Endothelial cell of umbilical vein (primary cell): Measurements from ENCODE around the gene EPB41L4B. TPM values are rescaled to one million over a fixed set of nuclear protein-coding genes. Genes with fewer than 3 reads are reported as not detected.

Experiments
- BruUV-seq: library from RNA; stranded (reverse); fragments of 400-500 nt; replicated peaks from 2 replicates; lab custom pipeline; 2021; lab: Mats Ljungman, UMichigan
- CTCF ChIA-PET: fragments of 300-600, 350-600 bp; sonication (Branson Sonifier 250); formaldehyde crosslinking; loops from one replicate; lab custom pipeline; 2021; ENCODE audit warnings: antibody characterized with exemption, inconsistent platforms; lab: Charles Lee
- POLR2A ChIA-PET: fragments of 300-600, 350-600 bp; sonication (Branson Sonifier 250); formaldehyde crosslinking; loops from one replicate; lab custom pipeline; 2021; ENCODE audit warnings: antibody characterized with exemption, inconsistent platforms; lab: Charles Lee
- DNase-seq: peaks from one replicate; pipeline ENCODE4 v3.0.0-alpha.2; 2011; ENCODE audit warnings: low read depth, low spot score
- FAIRE-seq: peaks from 2 replicates; lab custom pipeline; 2011; peaks lifted over from hg19 to GRCh38; lab: Jason Lieb, UNC
- H2AFZ ChIP-seq: 2 replicates; pipeline ENCODE4 v1.6.0; 2012; ENCODE audit warnings: low read depth, low read length, control low read depth, inconsistent platforms
- H3K27ac ChIP-seq: 2 replicates; pipeline ENCODE4 v1.5.1; 2011; ENCODE audit warnings: low read depth, mild to moderate bottlenecking, control low read depth, low read length, moderate library complexity; ENCODE audit not compliant: insufficient read depth
- H3K27me3 ChIP-seq, 2 experiments: 2 replicates each; pipeline versions ENCODE4 v1.6.0 to v1.6.1; 2011; ENCODE audit warnings: low read length in 2 of 2, mixed read lengths in 1 of 2; ENCODE audit not compliant: control insufficient read depth in 2 of 2, insufficient read depth in 2 of 2
- H3K36me3 ChIP-seq, 2 experiments: 2 replicates in 1 of 2; 3 replicates in 1 of 2; pipeline ENCODE4 v1.5.1; 2011; ENCODE audit warnings: low read length in 2 of 2, mild to moderate bottlenecking in 1 of 2, moderate library complexity in 1 of 2; ENCODE audit not compliant: control insufficient read depth in 2 of 2, insufficient read depth in 2 of 2; ENCODE audit errors: extremely low read depth in 1 of 2
- H3K4me1 ChIP-seq: 3 replicates; pipeline ENCODE4 v1.5.1; 2011; ENCODE audit warnings: mild to moderate bottlenecking, low read length; ENCODE audit not compliant: control insufficient read depth, insufficient read depth; ENCODE audit errors: extremely low read depth
- H3K4me2 ChIP-seq: 2 replicates; pipeline ENCODE4 v1.6.1; 2011; ENCODE audit warnings: low read length, control low read depth, mixed read lengths; ENCODE audit not compliant: insufficient read depth
- H3K4me3 ChIP-seq, 3 experiments: fragments of 200-600 bp in 1 of 3; sonication (generic), shearing (Covaris generic) in 1 of 3; replicated peaks in 1 of 3; 2 replicates each; pipeline ENCODE4 v1.5.1; 2011 to 2016; ENCODE audit warnings: control low read depth in 3 of 3, low read length in 3 of 3, mild to moderate bottlenecking in 2 of 3, inconsistent platforms in 1 of 3, low read depth in 1 of 3, moderate library complexity in 1 of 3; ENCODE audit not compliant: insufficient read depth in 1 of 3
- H3K79me2 ChIP-seq: 2 replicates; pipeline ENCODE4 v1.6.0; 2012; ENCODE audit warnings: low read length, inconsistent platforms; ENCODE audit not compliant: control insufficient read depth, insufficient read depth
- H3K9ac ChIP-seq: replicated peaks from 2 replicates; pipeline ENCODE3; 2011; ENCODE audit warnings: low read length, control low read depth; ENCODE audit not compliant: insufficient read depth; ENCODE audit errors: extremely low read depth
- H3K9me1 ChIP-seq: replicated peaks from 3 replicates; pipeline ENCODE4 v1.6.0; 2011; ENCODE audit warnings: mild to moderate bottlenecking, low read length; ENCODE audit not compliant: control insufficient read depth, insufficient read depth; ENCODE audit errors: extremely low read depth
- H3K9me3 ChIP-seq: replicated peaks from 2 replicates; pipeline ENCODE4 v1.5.1; 2012; ENCODE audit warnings: low read length, inconsistent platforms; ENCODE audit not compliant: control insufficient read depth, insufficient read depth
- H4K20me1 ChIP-seq: replicated peaks from 2 replicates; pipeline ENCODE3; 2011; ENCODE audit warnings: mild to moderate bottlenecking, low read length; ENCODE audit not compliant: control insufficient read depth, insufficient read depth; ENCODE audit errors: extremely low read depth
- CTCF ChIP-seq, 2 donors: IDR thresholded peaks; 1 replicate in 1 of 2; 2 replicates in 1 of 2; pipeline ENCODE4 v1.5.1; 2011; ENCODE audit warnings: low read length in 2 of 2, mild to moderate bottlenecking in 2 of 2, moderate library complexity in 2 of 2, control low read depth in 1 of 2, inconsistent platforms in 1 of 2, low read depth in 1 of 2; ENCODE audit not compliant: insufficient read depth in 1 of 2; ENCODE audit errors: extremely low read depth in 1 of 2
- FOS ChIP-seq: IDR thresholded peaks from 2 replicates; pipeline ENCODE4 v1.6.1; 2011; ENCODE audit warnings: mild to moderate bottlenecking, low read length, moderate library complexity, borderline replicate concordance; ENCODE audit not compliant: insufficient read depth
- MYC ChIP-seq: IDR thresholded peaks from one replicate; pipeline ENCODE4 v1.6.1; 2011; ENCODE audit warnings: mild to moderate bottlenecking, low read depth, low read length
- POLR2AphosphoS5 ChIP-seq: IDR thresholded peaks from 2 replicates; pipeline ENCODE4 v1.6.1; 2012; ENCODE audit warnings: low read depth, mild to moderate bottlenecking, control low read depth, low read length, moderate library complexity; ENCODE audit not compliant: insufficient read depth
- dilution Hi-C: fragments of 300-500 bp; cut with MboI; formaldehyde crosslinking; loops from one replicate; pipeline ENCODE4 v1.15.0; 2019; ENCODE audit warnings: low sequenced_read_pairs; ENCODE audit not compliant: extremely low pct_ligation_motif_present
- intact Hi-C: fragments of 100-400 bp; cut with micrococcal nuclease; formaldehyde crosslinking; loops from one replicate; pipeline ENCODE4 v1.10.0; 2022
- polyA plus RNA-seq, 4 experiments: library from polyadenylated mRNA; depleted of rRNA in 3 of 4; stranded (reverse) in 3 of 4; unstranded in 1 of 4; fragments of >200 nt; gene quantifications; 2 replicates each; pipeline versions ENCODE4 v1.2.1 to v1.2.3, GENCODE V29; 2011 to 2012; ENCODE audit warnings: missing spikeins in 1 of 4
- total RNA-seq: library from RNA; stranded (reverse); gene quantifications from 2 replicates; pipeline ENCODE4 v1.2.3, GENCODE V29; 2021

The EPB41L4B gene
- total and polyA plus RNA-seq, 2 donors (not counting 3 experiments of a cell fraction or from before 2014, with no cell fraction given), result 0.10 to 0.15 TPM

- no peaks in the 10 kb centered on the region for H4K20me1 ChIP-seq
- CTCF ChIA-PET, result interaction anchor here (0.5 to 3.2 kb wide), 26 partner anchors 9 to 1718 kb away, joined by 3 to 18 read pairs (median 4); no protein-coding TSS in a partner anchor
- DNase-seq (peak; percentile 29), FAIRE-seq (peak; percentile 46)
- H3K79me2 ChIP-seq, result no peaks in the 10 kb centered on the region
- H3K4me3 ChIP-seq, result no peak overlapping the region
- H3K9me1 ChIP-seq, result no peaks in the 10 kb centered on the region
- peaks cover 2 to 3% of the 10 kb centered on the region in 2 experiments for H3K27me3 ChIP-seq
- intact Hi-C loops (loop anchor here (1.0 to 5.0 kb wide), 4 partner anchors 69 to 286 kb away; partner anchors contain the start of gene EPB41L4B), dilution Hi-C loops (no loop called here)
- BruUV-seq, result no TSS peak
- H3K9ac ChIP-seq, result no peak overlapping the region
- no peak overlapping the region for H2AFZ ChIP-seq
- no peaks in the 10 kb centered on the region for H3K4me1 ChIP-seq
- H3K4me2 ChIP-seq, result no peak overlapping the region
- H3K9me3 ChIP-seq, result no peaks in the 10 kb centered on the region
- no peak for TF ChIP-seq MYC
- TF ChIP-seq CTCF (IDR thresholded peaks at IDR 0.05; ENCODE audit: extremely low read depth in 1 of 2, insufficient read depth in 1 of 2, low read depth in 1 of 2, low read length in 2 of 2), result peak; percentile 37 to 44
- no peaks in the 10 kb centered on the region for H3K36me3 ChIP-seq
- POLR2A ChIA-PET, result no interaction called here
- H3K27ac ChIP-seq, result no peak overlapping the region
These were observed 137.7 kb downstream of the EPB41L4B start for GRCh38 chr9:109182940-109183798.

GRCh38 chr9:109182550-109182939 is 138.3 kb downstream of the EPB41L4B start:
- no TSS peak for BruUV-seq
- Histone ChIP-seq H2AFZ (no peak overlapping the region), H4K20me1 (no peaks in the 10 kb centered on the region), H3K4me1 (no peaks in the 10 kb centered on the region), H3K4me2 (no peak overlapping the region), H3K27ac (no peak overlapping the region), H3K9me1 (no peaks in the 10 kb centered on the region), H3K9ac (no peak overlapping the region), H3K9me3 (no peaks in the 10 kb centered on the region), H3K79me2 (no peaks in the 10 kb centered on the region), H3K36me3 (no peaks in the 10 kb centered on the region), H3K27me3 (peaks cover 2 to 3% of the 10 kb centered on the region in 2 experiments), H3K4me3 (no peak overlapping the region)
- ChIA-PET CTCF (interaction anchor here (0.5 to 3.2 kb wide), 23 partner anchors 10 to 287 kb away, joined by 3 to 18 read pairs (median 4); no protein-coding TSS in a partner anchor), POLR2A (no interaction called here)
- intact Hi-C loops, result loop anchor here (2.0 to 5.0 kb wide), 2 partner anchors 70 to 286 kb away; no protein-coding TSS in a partner anchor
- FAIRE-seq (no peak), DNase-seq (no peak)
- dilution Hi-C loops, result no loop called here
- no peak for TF ChIP-seq FOS
- no peak for TF ChIP-seq POLR2AphosphoS5
